GM12878 (cell line): ENCODE measurements around the gene HUS1. TPM values are rescaled to one million over a fixed set of nuclear protein-coding genes. Genes with fewer than 3 reads are reported as not detected.

ENCODE experiments used
- ATAC-seq: fragments of 200-7000 bp; cut with Tn5 transposase; 3 replicates; pipeline ENCODE4 v1.9.1; 2020; ENCODE audit warnings: mild to moderate bottlenecking, moderate library complexity
- BruUV-seq: library from RNA; stranded (reverse); fragments of 400-500 nt; replicated peaks from 2 replicates; lab custom pipeline; 2021; lab: Mats Ljungman, UMichigan
- CTCF ChIA-PET: fragments of 300-600 bp; sonication (Branson Sonifier 250); formaldehyde crosslinking; extraction: SDS; loops from one replicate; lab custom pipeline; 2021; ENCODE audit warnings: inconsistent platforms; lab: Yijun Ruan, JAX
- POLR2A ChIA-PET: fragments of 350-600 bp; formaldehyde crosslinking; extraction: SDS; loops from one replicate; lab custom pipeline; 2021; ENCODE audit warnings: inconsistent platforms; lab: Charles Lee
- RAD21 ChIA-PET: fragments of 300-600 bp; sonication (Branson Sonifier 250); formaldehyde crosslinking; loops from one replicate; lab custom pipeline; 2023; ENCODE audit warnings: antibody characterized with exemption; ENCODE audit not compliant: unreplicated experiment; lab: Charles Lee
- SMC1A ChIA-PET: fragments of 300-600 bp; sonication (Branson Sonifier 250); formaldehyde crosslinking; loops from one replicate; lab custom pipeline; 2023; ENCODE audit not compliant: unreplicated experiment, uncharacterized antibody; lab: Charles Lee
- DNase-seq: peaks from one replicate; pipeline ENCODE4 v3.0.0-alpha.2; 2011; ENCODE audit warnings: low read depth, low spot score
- FAIRE-seq: peaks from 3 replicates; lab custom pipeline; 2011; peaks lifted over from hg19 to GRCh38; lab: Jason Lieb, UNC
- H2AFZ ChIP-seq: 2 replicates; pipeline ENCODE4 v1.6.0; 2011; ENCODE audit warnings: low read depth, low read length, control low read depth; ENCODE audit not compliant: control insufficient read depth
- H3K27ac ChIP-seq: 2 replicates; pipeline ENCODE4 v1.5.1; 2011; ENCODE audit warnings: control low read depth; ENCODE audit not compliant: control insufficient read depth, insufficient read depth
- H3K27me3 ChIP-seq, 2 experiments: replicated peaks in 1 of 2; 2 replicates each; pipeline versions ENCODE4 v1.6.0 to v1.6.1; 2011; ENCODE audit warnings: low read length in 1 of 2; ENCODE audit not compliant: control insufficient read depth in 2 of 2, insufficient read depth in 2 of 2
- H3K36me3 ChIP-seq, 2 experiments: 2 replicates each; pipeline ENCODE4 v1.5.1; 2011; ENCODE audit warnings: low read length in 1 of 2; ENCODE audit not compliant: control insufficient read depth in 2 of 2, insufficient read depth in 2 of 2
- H3K4me1 ChIP-seq: 2 replicates; pipeline ENCODE4 v1.6.1; 2011; ENCODE audit warnings: mild to moderate bottlenecking, low read length, moderate library complexity, mixed read lengths; ENCODE audit not compliant: control insufficient read depth, insufficient read depth
- H3K4me2 ChIP-seq: 2 replicates; pipeline ENCODE4 v1.6.0; 2011; ENCODE audit warnings: control low read depth; ENCODE audit not compliant: control insufficient read depth, insufficient read depth
- H3K4me3 ChIP-seq: fragments of 200-600 bp; sonication (generic); 2 replicates; pipeline ENCODE4 v1.5.1; 2016
- H3K79me2 ChIP-seq: 2 replicates; pipeline ENCODE4 v1.6.0; 2011; ENCODE audit warnings: low read length; ENCODE audit not compliant: control insufficient read depth, insufficient read depth
- H3K9ac ChIP-seq: 2 replicates; pipeline ENCODE4 v1.8.0; 2011; ENCODE audit warnings: low read length, control low read depth, mixed read lengths; ENCODE audit not compliant: control insufficient read depth, insufficient read depth
- H3K9me3 ChIP-seq: replicated peaks from 3 replicates; pipeline ENCODE4 v1.5.1; 2011; ENCODE audit warnings: mild to moderate bottlenecking, low read length; ENCODE audit not compliant: control insufficient read depth, insufficient read depth
- H4K20me1 ChIP-seq: 2 replicates; pipeline ENCODE4 v1.6.0; 2011; ENCODE audit not compliant: control insufficient read depth, insufficient read depth
- BRCA1 ChIP-seq: IDR thresholded peaks from 2 replicates; pipeline ENCODE4 v1.6.1; 2011; ENCODE audit warnings: low read depth, low read length, improper control_type of control experiment
- EGR1 ChIP-seq, 2 experiments: IDR thresholded peaks; 1 replicate in 1 of 2; 2 replicates in 1 of 2; pipeline ENCODE4 v1.6.1; 2011 to 2012; ENCODE audit warnings: low read depth in 2 of 2, low read length in 2 of 2, borderline replicate concordance in 1 of 2, mild to moderate bottlenecking in 1 of 2, moderate library complexity in 1 of 2
- HDGF ChIP-seq: fragments of 450-650 bp; IDR thresholded peaks from 2 replicates; pipeline ENCODE4 v1.6.1; 2016; ENCODE audit warnings: antibody characterized with exemption
- MEF2B ChIP-seq: fragments of 450-650 bp; IDR thresholded peaks from 2 replicates; pipeline ENCODE4 v1.6.1; 2018; ENCODE audit warnings: mild to moderate bottlenecking, moderate library complexity; ENCODE audit not compliant: partially characterized antibody, poor library complexity, severe bottlenecking
- MTA2 ChIP-seq: fragments of 450-650 bp; IDR thresholded peaks from 2 replicates; pipeline ENCODE4 v1.6.1; 2016; ENCODE audit warnings: low read depth, mild to moderate bottlenecking, moderate library complexity
- NFIC ChIP-seq: IDR thresholded peaks from 2 replicates; pipeline ENCODE4 v1.6.1; 2012; ENCODE audit warnings: low read depth, mild to moderate bottlenecking, inconsistent platforms, low read length, moderate library complexity
- NKRF ChIP-seq: fragments of 450-650 bp; conservative IDR thresholded peaks from 2 replicates; pipeline ENCODE4 v1.6.1; 2017; ENCODE audit warnings: mild to moderate bottlenecking, moderate library complexity
- NR2C1 ChIP-seq: fragments of 450-650 bp; IDR thresholded peaks from 2 replicates; pipeline ENCODE4 v1.6.1; 2017; ENCODE audit warnings: antibody characterized with exemption, mild to moderate bottlenecking, moderate library complexity
- NR2F1 ChIP-seq: fragments of 450-650 bp; conservative IDR thresholded peaks from 2 replicates; pipeline ENCODE4 v1.6.1; 2017; ENCODE audit warnings: mild to moderate bottlenecking
- SIX5 ChIP-seq: IDR thresholded peaks from 2 replicates; pipeline ENCODE4 v1.6.1; 2011; ENCODE audit warnings: mild to moderate bottlenecking, low read depth, low read length, moderate library complexity; ENCODE audit not compliant: severe bottlenecking
- TAF1 ChIP-seq: IDR thresholded peaks from 2 replicates; pipeline ENCODE4 v1.6.1; 2011; ENCODE audit warnings: mild to moderate bottlenecking, low read depth, low read length, borderline replicate concordance
- TBL1XR1 ChIP-seq: IDR thresholded peaks from 2 replicates; pipeline ENCODE4 v1.6.1; 2012; ENCODE audit warnings: low read depth, low read length, improper control_type of control experiment
- ZNF622 ChIP-seq: fragments of 450-650 bp; IDR thresholded peaks from 2 replicates; pipeline ENCODE4 v1.6.1; 2017; ENCODE audit warnings: mild to moderate bottlenecking, inconsistent platforms
- WGBS: methylation state at CpG from one replicate; pipeline ENCODE4 v1.1.6; 2016; ENCODE audit warnings: low lambda C conversion rate; ENCODE audit not compliant: insufficient replicate concordance, insufficient coverage; ENCODE audit errors: missing lambda C conversion rate; 5-methylcytosine and 5-hydroxymethylcytosine counted together
- in situ Hi-C: fragments of 300-500 bp; cut with MboI; formaldehyde crosslinking; loops from 9 replicates; pipeline ENCODE4 v1.14.3; 2018; ENCODE audit warnings: mixed read lengths
- intact Hi-C: fragments of 100-400 bp; cut with micrococcal nuclease; formaldehyde crosslinking; loops from one replicate; pipeline ENCODE4 v1.14.2; 2022; ENCODE audit not compliant: unreplicated experiment
- polyA plus RNA-seq, 11 experiments: library from polyadenylated mRNA; depleted of rRNA in 4 of 11; unstranded in 6 of 11; stranded (reverse) in 5 of 11; fragments of >200 nt; fragmentation: Nextera tagmentation in 4 of 11; fragmentation: Illumina TruSeq in 1 of 11; extraction: Ambion mirVana in 4 of 11; extraction: Trizol in 1 of 11; gene quantifications; 1 replicate in 1 of 11; 2 replicates in 10 of 11; pipeline versions ENCODE4 v1.2.1 to v1.2.3, GENCODE V29; 2011 to 2016; ENCODE audit warnings: inconsistent platforms in 2 of 11, missing spikeins in 2 of 11, low read depth in 1 of 11
- total RNA-seq, 4 experiments: library from RNA; depleted of rRNA in 3 of 4; stranded (reverse); fragments of >200 nt in 3 of 4; fragmentation: Illumina TruSeq in 1 of 4; extraction: Trizol in 1 of 4; gene quantifications; 2 replicates each; pipeline versions ENCODE4 v1.2.1 to v1.2.3, GENCODE V29; 2013 to 2021

HUS1 gene
- total and polyA plus RNA-seq, 10 of the 15 experiments (the other 5 are each of a cell fraction or from before 2014, with no cell fraction given), result 10.4 to 35.5 (median 22.6) TPM

- no peak for FAIRE-seq
- H3K4me3 ChIP-seq, result no peak overlapping the region
- H3K4me2 ChIP-seq, result no peak overlapping the region
- H3K36me3 ChIP-seq, result peaks cover 2 to 3% of the 10 kb centered on the region in 2 experiments; a peak in 2 of 4 replicates
- BruUV-seq, result no TSS peak
- CTCF ChIA-PET, result interaction anchor here (1.3 to 2.2 kb wide), 3 partner anchors 14 to 158 kb away, joined by 4 to 6 read pairs (median 6); no protein-coding TSS in a partner anchor
- no peaks in the 10 kb centered on the region for H4K20me1 ChIP-seq
- POLR2A ChIA-PET, result no interaction called here
- no peak overlapping the region for H3K27ac ChIP-seq
- intact Hi-C loops, result no loop called here
- H3K4me1 ChIP-seq, result peaks cover 4% of the 10 kb centered on the region; the same call in 1 of the 2 replicates
- SMC1A ChIA-PET, result no interaction called here
- WGBS, result 78% methylated on average over 4 of the region's 4 CpGs
- no peak for ATAC-seq
- DNase-seq, result no peak
- H3K79me2 ChIP-seq, result no peaks in the 10 kb centered on the region
- no peaks in the 10 kb centered on the region for H3K27me3 ChIP-seq
- H3K9me3 ChIP-seq, result no peaks in the 10 kb centered on the region
- no peak overlapping the region for H2AFZ ChIP-seq
- TF ChIP-seq TBL1XR1 (no peak), SIX5 (no peak), NR2C1 (no peak), NR2F1 (no peak), TAF1 (no peak), NFIC (no peak)
- in situ Hi-C loops, result no loop called here
- RAD21 ChIA-PET, result no interaction called here
- H3K9ac ChIP-seq, result no peak overlapping the region
These were observed 27.2 kb downstream of the HUS1 start for GRCh38 chr7:47952224-47952623.

GRCh38 chr7:47951374-47951773 is 28.0 kb downstream of the HUS1 start:
- DNase-seq (no peak), ATAC-seq (no peak), FAIRE-seq (no peak)
- ChIA-PET SMC1A (no interaction called here), CTCF (interaction anchor here (1.7 to 2.2 kb wide), 2 partner anchors 13 to 159 kb away, joined by 6 read pairs; no protein-coding TSS in a partner anchor), RAD21 (no interaction called here), POLR2A (no interaction called here)
- Histone ChIP-seq H3K9ac (no peak overlapping the region), H3K27me3 (no peaks in the 10 kb centered on the region), H3K9me3 (no peaks in the 10 kb centered on the region), H2AFZ (no peak overlapping the region), H4K20me1 (no peaks in the 10 kb centered on the region), H3K4me1 (peaks cover 4% of the 10 kb centered on the region; the same call in 1 of the 2 replicates), H3K4me2 (no peak overlapping the region), H3K79me2 (no peaks in the 10 kb centered on the region), H3K27ac (no peak overlapping the region), H3K36me3 (peaks cover 2 to 3% of the 10 kb centered on the region in 2 experiments; a peak in 2 of 4 replicates), H3K4me3 (no peak overlapping the region)
- TF ChIP-seq ZNF622 (no peak), BRCA1 (no peak), MTA2 (no peak), HDGF (no peak), EGR1 (IDR thresholded peaks at IDR 0.05; ENCODE audit: borderline replicate concordance in 1 of 2, low read depth in 2 of 2, low read length in 2 of 2) (no peak), MEF2B (no peak), NKRF (no peak)
- intact Hi-C loops (no loop called here), in situ Hi-C loops (no loop called here)
- BruUV-seq, result no TSS peak
